GM12878 (cell line): Measurements from ENCODE around the gene GPR31. TPM values are rescaled to one million over a fixed set of nuclear protein-coding genes. Genes with fewer than 3 reads are reported as not detected.

ENCODE experiments used
- CHD1 ChIP-seq: IDR thresholded peaks from 2 replicates; pipeline ENCODE4 v1.6.1; 2012; ENCODE audit warnings: low read depth, low read length, improper control_type of control experiment
- EP300 ChIP-seq, 2 experiments: fragments of 150-350 bp in 1 of 2; IDR thresholded peaks; 2 replicates each; pipeline ENCODE4 v1.6.1; 2011 to 2012; ENCODE audit warnings: low read depth in 2 of 2, low read length in 2 of 2, borderline replicate concordance in 1 of 2, improper control_type of control experiment in 1 of 2, inconsistent platforms in 1 of 2; ENCODE audit not compliant: control insufficient read depth in 1 of 2
- GABPA ChIP-seq: IDR thresholded peaks from 2 replicates; pipeline ENCODE4 v1.6.1; 2014; ENCODE audit warnings: antibody characterized with exemption, low read depth, mild to moderate bottlenecking, inconsistent platforms
- GATAD2B ChIP-seq: fragments of 450-650 bp; conservative IDR thresholded peaks from 2 replicates; pipeline ENCODE4 v1.6.1; 2017; ENCODE audit warnings: low read depth, mild to moderate bottlenecking, moderate library complexity
- HCFC1 ChIP-seq: fragments of 150-350 bp; IDR thresholded peaks from 2 replicates; pipeline ENCODE4 v1.6.1; 2014; ENCODE audit warnings: low read length
- IKZF2 ChIP-seq, 2 experiments: fragments of 450-650 bp; IDR thresholded peaks; 2 replicates each; pipeline ENCODE4 v1.6.1; 2017; ENCODE audit warnings: mild to moderate bottlenecking in 2 of 2, moderate library complexity in 2 of 2
- MYC ChIP-seq: IDR thresholded peaks from 2 replicates; pipeline ENCODE4 v1.6.1; 2011; ENCODE audit warnings: mild to moderate bottlenecking, low read length, moderate library complexity, inconsistent platforms; ENCODE audit not compliant: insufficient read depth, insufficient replicate concordance, insufficient read length, severe bottlenecking
- SIN3A ChIP-seq: IDR thresholded peaks from 2 replicates; pipeline ENCODE4 v1.6.1; 2012; ENCODE audit warnings: low read depth, low read length, improper control_type of control experiment
- SMC3 ChIP-seq: IDR thresholded peaks from 2 replicates; pipeline ENCODE4 v1.6.1; 2011; ENCODE audit warnings: low read length, improper control_type of control experiment, borderline replicate concordance
- TCF7 ChIP-seq: IDR thresholded peaks from 2 replicates; pipeline ENCODE4 v1.6.1; 2014; ENCODE audit warnings: antibody characterized with exemption, borderline replicate concordance
- ZNF274 ChIP-seq: IDR thresholded peaks from one replicate; pipeline ENCODE4 v1.8.0; 2011; ENCODE audit not compliant: insufficient read length, insufficient read depth
- ZZZ3 ChIP-seq: IDR thresholded peaks from 2 replicates; pipeline ENCODE4 v1.6.1; 2011; ENCODE audit warnings: low read depth; ENCODE audit not compliant: control insufficient read depth, insufficient read length
- polyA plus RNA-seq, 11 experiments: library from polyadenylated mRNA; depleted of rRNA in 4 of 11; unstranded in 6 of 11; stranded (reverse) in 5 of 11; fragments of >200 nt; fragmentation: Nextera tagmentation in 4 of 11; fragmentation: Illumina TruSeq in 1 of 11; extraction: Ambion mirVana in 4 of 11; extraction: Trizol in 1 of 11; gene quantifications; 1 replicate in 1 of 11; 2 replicates in 10 of 11; pipeline versions ENCODE4 v1.2.1 to v1.2.3, GENCODE V29; 2011 to 2016; ENCODE audit warnings: inconsistent platforms in 2 of 11, missing spikeins in 2 of 11, low read depth in 1 of 11
- total RNA-seq, 4 experiments: library from RNA; depleted of rRNA in 3 of 4; stranded (reverse); fragments of >200 nt in 3 of 4; fragmentation: Illumina TruSeq in 1 of 4; extraction: Trizol in 1 of 4; gene quantifications; 2 replicates each; pipeline versions ENCODE4 v1.2.1 to v1.2.3, GENCODE V29; 2013 to 2021
- TF ChIP-seq, protein P1 (sequence below): fragments of 450-650 bp; IDR thresholded peaks from 2 replicates; pipeline ENCODE4 v1.6.1; 2016; ENCODE audit warnings: mild to moderate bottlenecking
- TF ChIP-seq, protein P2 (sequence below): fragments of 450-650 bp; IDR thresholded peaks from 2 replicates; pipeline ENCODE4 v1.6.1; 2017; ENCODE audit warnings: low read depth, mild to moderate bottlenecking, moderate library complexity
- TF ChIP-seq, protein P3 (sequence below): fragments of 450-650 bp; IDR thresholded peaks from 2 replicates; pipeline ENCODE4 v1.6.1; 2017; ENCODE audit warnings: mild to moderate bottlenecking
- TF ChIP-seq, protein P4 (sequence below): IDR thresholded peaks from 2 replicates; pipeline ENCODE4 v1.6.1; 2011; ENCODE audit warnings: low read depth, low read length, improper control_type of control experiment, borderline replicate concordance
- TF ChIP-seq, protein P5 (sequence below): fragments of 450-650 bp; IDR thresholded peaks from 2 replicates; pipeline ENCODE4 v1.6.1; 2017; ENCODE audit warnings: borderline replicate concordance
- TF ChIP-seq, protein P6 (sequence below): IDR thresholded peaks from 2 replicates; pipeline ENCODE4 v1.6.1; 2012; ENCODE audit warnings: mild to moderate bottlenecking, low read depth, low read length

GPR31 gene
- total and polyA plus RNA-seq, 10 of the 15 experiments (the other 5 are each of a cell fraction or from before 2014, with no cell fraction given): not detected

DNA sequence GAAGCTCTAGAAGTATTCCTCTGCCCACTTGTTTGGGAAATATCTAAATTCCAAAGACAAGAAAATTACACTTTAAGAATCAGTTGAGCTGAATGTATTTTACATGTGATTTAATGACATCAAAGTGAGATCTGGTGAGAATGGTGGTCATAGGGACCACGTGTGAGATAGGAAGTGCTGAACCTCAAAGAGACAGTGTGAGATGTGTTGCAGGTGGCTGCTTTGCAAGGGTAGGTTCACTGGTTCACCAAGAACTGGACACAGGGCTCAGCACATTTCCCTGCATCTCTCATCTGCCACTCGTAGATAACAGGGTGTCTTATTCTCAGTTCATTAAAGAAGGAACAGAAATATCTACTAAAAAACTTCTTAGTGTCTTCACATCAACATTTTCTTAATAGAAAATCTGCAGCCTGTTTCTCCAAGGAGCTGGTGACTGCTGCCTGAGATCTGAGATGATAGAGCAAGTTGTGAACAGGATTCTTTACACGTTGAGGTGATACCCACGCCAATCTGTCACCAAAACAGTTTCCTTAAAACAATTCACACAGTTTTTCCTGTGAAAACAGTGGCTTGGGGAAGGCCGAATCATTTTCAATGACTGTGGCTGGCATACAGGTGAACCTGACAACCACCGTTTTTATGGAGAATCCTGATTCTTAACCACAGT lies 27.6 kb downstream of the GPR31 start (continued):
- TF ChIP-seq, protein P1, sequence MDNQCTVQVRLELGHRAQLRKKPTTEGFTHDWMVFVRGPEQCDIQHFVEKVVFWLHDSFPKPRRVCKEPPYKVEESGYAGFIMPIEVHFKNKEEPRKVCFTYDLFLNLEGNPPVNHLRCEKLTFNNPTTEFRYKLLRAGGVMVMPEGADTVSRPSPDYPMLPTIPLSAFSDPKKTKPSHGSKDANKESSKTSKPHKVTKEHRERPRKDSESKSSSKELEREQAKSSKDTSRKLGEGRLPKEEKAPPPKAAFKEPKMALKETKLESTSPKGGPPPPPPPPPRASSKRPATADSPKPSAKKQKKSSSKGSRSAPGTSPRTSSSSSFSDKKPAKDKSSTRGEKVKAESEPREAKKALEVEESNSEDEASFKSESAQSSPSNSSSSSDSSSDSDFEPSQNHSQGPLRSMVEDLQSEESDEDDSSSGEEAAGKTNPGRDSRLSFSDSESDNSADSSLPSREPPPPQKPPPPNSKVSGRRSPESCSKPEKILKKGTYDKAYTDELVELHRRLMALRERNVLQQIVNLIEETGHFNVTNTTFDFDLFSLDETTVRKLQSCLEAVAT: no peak
- TF ChIP-seq EP300 (IDR thresholded peaks at IDR 0.05; ENCODE audit: borderline replicate concordance in 1 of 2, control insufficient read depth in 1 of 2, low read depth in 2 of 2, low read length in 2 of 2) (no peak), ZZZ3 (no peak), SMC3 (no peak), CHD1 (no peak), GATAD2B (no peak), MYC (no peak), TCF7 (no peak), GABPA (no peak), SIN3A (no peak), ZNF274 (no peak), IKZF2 (IDR thresholded peaks at IDR 0.05) (peak in 1 of 2 experiments; percentile 41; a peak in 1 of 4 replicates), HCFC1 (no peak)
- TF ChIP-seq, protein P2, sequence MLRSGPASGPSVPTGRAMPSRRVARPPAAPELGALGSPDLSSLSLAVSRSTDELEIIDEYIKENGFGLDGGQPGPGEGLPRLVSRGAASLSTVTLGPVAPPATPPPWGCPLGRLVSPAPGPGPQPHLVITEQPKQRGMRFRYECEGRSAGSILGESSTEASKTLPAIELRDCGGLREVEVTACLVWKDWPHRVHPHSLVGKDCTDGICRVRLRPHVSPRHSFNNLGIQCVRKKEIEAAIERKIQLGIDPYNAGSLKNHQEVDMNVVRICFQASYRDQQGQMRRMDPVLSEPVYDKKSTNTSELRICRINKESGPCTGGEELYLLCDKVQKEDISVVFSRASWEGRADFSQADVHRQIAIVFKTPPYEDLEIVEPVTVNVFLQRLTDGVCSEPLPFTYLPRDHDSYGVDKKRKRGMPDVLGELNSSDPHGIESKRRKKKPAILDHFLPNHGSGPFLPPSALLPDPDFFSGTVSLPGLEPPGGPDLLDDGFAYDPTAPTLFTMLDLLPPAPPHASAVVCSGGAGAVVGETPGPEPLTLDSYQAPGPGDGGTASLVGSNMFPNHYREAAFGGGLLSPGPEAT: 0 out of 2 replicates have a peak, but pooled peaks have one; percentile 9
- TF ChIP-seq, protein P3, sequence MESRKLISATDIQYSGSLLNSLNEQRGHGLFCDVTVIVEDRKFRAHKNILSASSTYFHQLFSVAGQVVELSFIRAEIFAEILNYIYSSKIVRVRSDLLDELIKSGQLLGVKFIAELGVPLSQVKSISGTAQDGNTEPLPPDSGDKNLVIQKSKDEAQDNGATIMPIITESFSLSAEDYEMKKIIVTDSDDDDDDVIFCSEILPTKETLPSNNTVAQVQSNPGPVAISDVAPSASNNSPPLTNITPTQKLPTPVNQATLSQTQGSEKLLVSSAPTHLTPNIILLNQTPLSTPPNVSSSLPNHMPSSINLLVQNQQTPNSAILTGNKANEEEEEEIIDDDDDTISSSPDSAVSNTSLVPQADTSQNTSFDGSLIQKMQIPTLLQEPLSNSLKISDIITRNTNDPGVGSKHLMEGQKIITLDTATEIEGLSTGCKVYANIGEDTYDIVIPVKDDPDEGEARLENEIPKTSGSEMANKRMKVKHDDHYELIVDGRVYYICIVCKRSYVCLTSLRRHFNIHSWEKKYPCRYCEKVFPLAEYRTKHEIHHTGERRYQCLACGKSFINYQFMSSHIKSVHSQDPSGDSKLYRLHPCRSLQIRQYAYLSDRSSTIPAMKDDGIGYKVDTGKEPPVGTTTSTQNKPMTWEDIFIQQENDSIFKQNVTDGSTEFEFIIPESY: no peak
- TF ChIP-seq, protein P4, sequence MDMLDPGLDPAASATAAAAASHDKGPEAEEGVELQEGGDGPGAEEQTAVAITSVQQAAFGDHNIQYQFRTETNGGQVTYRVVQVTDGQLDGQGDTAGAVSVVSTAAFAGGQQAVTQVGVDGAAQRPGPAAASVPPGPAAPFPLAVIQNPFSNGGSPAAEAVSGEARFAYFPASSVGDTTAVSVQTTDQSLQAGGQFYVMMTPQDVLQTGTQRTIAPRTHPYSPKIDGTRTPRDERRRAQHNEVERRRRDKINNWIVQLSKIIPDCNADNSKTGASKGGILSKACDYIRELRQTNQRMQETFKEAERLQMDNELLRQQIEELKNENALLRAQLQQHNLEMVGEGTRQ: peak; percentile 6; the same call in 1 of the 2 replicates
- TF ChIP-seq, protein P5, sequence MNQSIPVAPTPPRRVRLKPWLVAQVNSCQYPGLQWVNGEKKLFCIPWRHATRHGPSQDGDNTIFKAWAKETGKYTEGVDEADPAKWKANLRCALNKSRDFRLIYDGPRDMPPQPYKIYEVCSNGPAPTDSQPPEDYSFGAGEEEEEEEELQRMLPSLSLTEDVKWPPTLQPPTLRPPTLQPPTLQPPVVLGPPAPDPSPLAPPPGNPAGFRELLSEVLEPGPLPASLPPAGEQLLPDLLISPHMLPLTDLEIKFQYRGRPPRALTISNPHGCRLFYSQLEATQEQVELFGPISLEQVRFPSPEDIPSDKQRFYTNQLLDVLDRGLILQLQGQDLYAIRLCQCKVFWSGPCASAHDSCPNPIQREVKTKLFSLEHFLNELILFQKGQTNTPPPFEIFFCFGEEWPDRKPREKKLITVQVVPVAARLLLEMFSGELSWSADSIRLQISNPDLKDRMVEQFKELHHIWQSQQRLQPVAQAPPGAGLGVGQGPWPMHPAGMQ: no peak
- TF ChIP-seq, protein P6, sequence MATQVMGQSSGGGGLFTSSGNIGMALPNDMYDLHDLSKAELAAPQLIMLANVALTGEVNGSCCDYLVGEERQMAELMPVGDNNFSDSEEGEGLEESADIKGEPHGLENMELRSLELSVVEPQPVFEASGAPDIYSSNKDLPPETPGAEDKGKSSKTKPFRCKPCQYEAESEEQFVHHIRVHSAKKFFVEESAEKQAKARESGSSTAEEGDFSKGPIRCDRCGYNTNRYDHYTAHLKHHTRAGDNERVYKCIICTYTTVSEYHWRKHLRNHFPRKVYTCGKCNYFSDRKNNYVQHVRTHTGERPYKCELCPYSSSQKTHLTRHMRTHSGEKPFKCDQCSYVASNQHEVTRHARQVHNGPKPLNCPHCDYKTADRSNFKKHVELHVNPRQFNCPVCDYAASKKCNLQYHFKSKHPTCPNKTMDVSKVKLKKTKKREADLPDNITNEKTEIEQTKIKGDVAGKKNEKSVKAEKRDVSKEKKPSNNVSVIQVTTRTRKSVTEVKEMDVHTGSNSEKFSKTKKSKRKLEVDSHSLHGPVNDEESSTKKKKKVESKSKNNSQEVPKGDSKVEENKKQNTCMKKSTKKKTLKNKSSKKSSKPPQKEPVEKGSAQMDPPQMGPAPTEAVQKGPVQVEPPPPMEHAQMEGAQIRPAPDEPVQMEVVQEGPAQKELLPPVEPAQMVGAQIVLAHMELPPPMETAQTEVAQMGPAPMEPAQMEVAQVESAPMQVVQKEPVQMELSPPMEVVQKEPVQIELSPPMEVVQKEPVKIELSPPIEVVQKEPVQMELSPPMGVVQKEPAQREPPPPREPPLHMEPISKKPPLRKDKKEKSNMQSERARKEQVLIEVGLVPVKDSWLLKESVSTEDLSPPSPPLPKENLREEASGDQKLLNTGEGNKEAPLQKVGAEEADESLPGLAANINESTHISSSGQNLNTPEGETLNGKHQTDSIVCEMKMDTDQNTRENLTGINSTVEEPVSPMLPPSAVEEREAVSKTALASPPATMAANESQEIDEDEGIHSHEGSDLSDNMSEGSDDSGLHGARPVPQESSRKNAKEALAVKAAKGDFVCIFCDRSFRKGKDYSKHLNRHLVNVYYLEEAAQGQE: no peak
